Endothelial cell of umbilical vein (primary cell): Measurements from ENCODE around the gene ROPN1L.
A peak's percentile ranks its signal among the peaks of the same experiment; 100 is the strongest.

ENCODE experiments used
- EZH2 ChIP-seq: IDR thresholded peaks from 2 replicates; pipeline ENCODE4 v1.6.1; 2012; ENCODE audit warnings: borderline replicate concordance, low read depth, mild to moderate bottlenecking, moderate library complexity, low read length, inconsistent platforms; ENCODE audit not compliant: severe bottlenecking
- FOS ChIP-seq: IDR thresholded peaks from 2 replicates; pipeline ENCODE4 v1.6.1; 2011; ENCODE audit warnings: mild to moderate bottlenecking, low read length, moderate library complexity, borderline replicate concordance; ENCODE audit not compliant: insufficient read depth
- POLR2A ChIP-seq: IDR thresholded peaks from 2 replicates; pipeline ENCODE4 v1.6.1; 2012; ENCODE audit warnings: low read depth, mild to moderate bottlenecking, control low read depth, low read length
- POLR2AphosphoS5 ChIP-seq: IDR thresholded peaks from 2 replicates; pipeline ENCODE4 v1.6.1; 2012; ENCODE audit warnings: low read depth, mild to moderate bottlenecking, control low read depth, low read length, moderate library complexity; ENCODE audit not compliant: insufficient read depth
- TF ChIP-seq, protein P1 (sequence below), 2 donors: IDR thresholded peaks; 1 replicate in 1 of 2; 2 replicates in 1 of 2; pipeline ENCODE4 v1.5.1; 2011; ENCODE audit warnings: low read length in 2 of 2, mild to moderate bottlenecking in 2 of 2, moderate library complexity in 2 of 2, control low read depth in 1 of 2, inconsistent platforms in 1 of 2, low read depth in 1 of 2; ENCODE audit not compliant: insufficient read depth in 1 of 2; ENCODE audit errors: extremely low read depth in 1 of 2
- TF ChIP-seq, protein P2 (sequence below): IDR thresholded peaks from 2 replicates; pipeline ENCODE4 v1.6.1; 2011; ENCODE audit not compliant: insufficient read depth, insufficient read length

DNA sequence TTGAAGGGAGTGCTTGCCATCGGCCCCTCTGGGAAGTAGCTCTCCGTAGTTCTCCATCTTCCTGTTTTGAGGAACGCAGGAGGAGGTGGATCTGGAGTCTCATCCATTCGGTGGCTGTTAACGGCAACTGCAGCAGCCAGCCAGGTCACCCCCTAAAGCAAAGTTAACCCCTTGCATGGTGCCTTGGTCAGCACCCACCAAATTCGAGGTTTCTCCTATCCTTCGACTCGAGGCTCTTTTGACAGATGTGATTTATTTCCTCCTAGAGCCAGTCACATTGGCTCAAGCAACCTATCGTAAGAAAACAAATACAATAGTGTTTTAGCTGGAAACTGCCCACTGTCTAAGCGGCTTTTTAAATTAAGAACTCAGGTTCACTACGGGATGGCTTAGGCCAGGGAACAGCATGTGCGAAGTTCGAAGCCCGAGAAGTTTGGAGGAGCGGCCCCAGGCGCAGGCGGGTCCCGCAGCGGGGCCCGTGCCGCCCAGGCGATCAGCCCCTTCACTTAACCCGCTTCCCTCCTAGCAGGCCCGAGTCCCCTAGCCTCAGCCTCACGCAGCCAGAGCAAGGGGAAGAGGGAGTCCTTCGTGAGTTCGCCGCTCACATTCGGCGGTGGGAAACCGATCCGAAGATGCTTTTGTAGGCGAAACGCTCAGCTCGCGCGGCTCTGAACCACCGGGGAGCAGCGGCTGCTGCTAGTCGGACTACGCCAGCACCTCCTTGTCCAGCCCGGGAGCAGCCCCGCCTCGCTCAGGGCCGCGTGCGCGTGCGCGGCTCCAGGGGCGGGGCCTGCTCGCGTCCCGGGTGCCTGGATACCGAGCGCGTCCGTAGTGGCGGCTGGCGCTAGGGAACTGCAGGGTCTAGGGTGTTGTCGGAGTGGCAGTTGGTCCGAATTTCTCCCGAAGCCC lies at the start of gene ROPN1L:
- no peak for TF ChIP-seq EZH2
- TF ChIP-seq, protein P1, sequence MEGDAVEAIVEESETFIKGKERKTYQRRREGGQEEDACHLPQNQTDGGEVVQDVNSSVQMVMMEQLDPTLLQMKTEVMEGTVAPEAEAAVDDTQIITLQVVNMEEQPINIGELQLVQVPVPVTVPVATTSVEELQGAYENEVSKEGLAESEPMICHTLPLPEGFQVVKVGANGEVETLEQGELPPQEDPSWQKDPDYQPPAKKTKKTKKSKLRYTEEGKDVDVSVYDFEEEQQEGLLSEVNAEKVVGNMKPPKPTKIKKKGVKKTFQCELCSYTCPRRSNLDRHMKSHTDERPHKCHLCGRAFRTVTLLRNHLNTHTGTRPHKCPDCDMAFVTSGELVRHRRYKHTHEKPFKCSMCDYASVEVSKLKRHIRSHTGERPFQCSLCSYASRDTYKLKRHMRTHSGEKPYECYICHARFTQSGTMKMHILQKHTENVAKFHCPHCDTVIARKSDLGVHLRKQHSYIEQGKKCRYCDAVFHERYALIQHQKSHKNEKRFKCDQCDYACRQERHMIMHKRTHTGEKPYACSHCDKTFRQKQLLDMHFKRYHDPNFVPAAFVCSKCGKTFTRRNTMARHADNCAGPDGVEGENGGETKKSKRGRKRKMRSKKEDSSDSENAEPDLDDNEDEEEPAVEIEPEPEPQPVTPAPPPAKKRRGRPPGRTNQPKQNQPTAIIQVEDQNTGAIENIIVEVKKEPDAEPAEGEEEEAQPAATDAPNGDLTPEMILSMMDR (IDR thresholded peaks at IDR 0.05; ENCODE audit: extremely low read depth in 1 of 2, insufficient read depth in 1 of 2, low read depth in 1 of 2, low read length in 2 of 2): no peak
- peak; percentile 69 for TF ChIP-seq POLR2AphosphoS5
- TF ChIP-seq POLR2A: peak; percentile 77
- TF ChIP-seq, protein P2, sequence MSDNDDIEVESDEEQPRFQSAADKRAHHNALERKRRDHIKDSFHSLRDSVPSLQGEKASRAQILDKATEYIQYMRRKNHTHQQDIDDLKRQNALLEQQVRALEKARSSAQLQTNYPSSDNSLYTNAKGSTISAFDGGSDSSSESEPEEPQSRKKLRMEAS: no peak
- TF ChIP-seq FOS: no peak
